Natural killer cell (primary cell): ENCODE data around the gene LAMC3. TPM values are rescaled to one million over a fixed set of nuclear protein-coding genes. Genes with fewer than 3 reads are reported as not detected.

Experiments used
- ATAC-seq, 3 donors: fragments of 150-1000 bp in 2 of 3; fragments of 200-7000 bp in 1 of 3; cut with Tn5 transposase; 1 replicate in 1 of 3; 2 replicates in 2 of 3; pipeline ENCODE4 v1.10.0; 2021; ENCODE audit warnings: mild to moderate bottlenecking in 2 of 3, moderate library complexity in 2 of 3
- DNase-seq, 2 donors: peaks; one replicate each; pipeline versions ENCODE4 v3.0.0 to v3.0.0-alpha.2; 2013 to 2021; ENCODE audit warnings: mixed read lengths in 1 of 2
- H3K27ac ChIP-seq: one replicate; pipeline ENCODE4 v1.5.1; 2013; ENCODE audit warnings: mild to moderate bottlenecking, low read length
- H3K27me3 ChIP-seq: one replicate; pipeline ENCODE4 v1.6.1; 2013; ENCODE audit warnings: low read length; ENCODE audit not compliant: control insufficient read depth, insufficient read depth
- H3K36me3 ChIP-seq: one replicate; pipeline ENCODE4 v1.6.1; 2013; ENCODE audit warnings: low read length; ENCODE audit not compliant: control insufficient read depth, insufficient read depth
- H3K4me1 ChIP-seq: one replicate; pipeline ENCODE4 v1.6.1; 2013; ENCODE audit warnings: low read length; ENCODE audit not compliant: control insufficient read depth, insufficient read depth
- H3K4me3 ChIP-seq: one replicate; pipeline ENCODE4 v1.5.1; 2013; ENCODE audit warnings: low read length
- H3K9me3 ChIP-seq: one replicate; pipeline ENCODE4 v1.6.1; 2013; ENCODE audit warnings: low read length; ENCODE audit not compliant: control insufficient read depth, insufficient read depth
- H3K27ac Mint-ChIP-seq, 2 donors: one replicate each; pipeline ENCODE4 v1.8.0; 2022; ENCODE audit warnings: mild to moderate bottlenecking in 2 of 2, mixed read lengths in 2 of 2, moderate library complexity in 1 of 2
- H3K27me3 Mint-ChIP-seq, 2 donors: one replicate each; pipeline ENCODE4 v1.8.0; 2022; ENCODE audit warnings: low read depth in 2 of 2, mixed read lengths in 2 of 2
- H3K36me3 Mint-ChIP-seq: one replicate; pipeline ENCODE4 v1.8.0; 2022; ENCODE audit warnings: mixed read lengths
- H3K4me1 Mint-ChIP-seq, 2 donors: one replicate each; pipeline ENCODE4 v1.8.0; 2022; ENCODE audit warnings: mixed read lengths in 2 of 2
- H3K4me3 Mint-ChIP-seq: one replicate; pipeline ENCODE4 v1.8.0; 2022; ENCODE audit warnings: mild to moderate bottlenecking, moderate library complexity, mixed read lengths
- H3K9me3 Mint-ChIP-seq, 2 donors: one replicate each; pipeline ENCODE4 v1.8.0; 2022; ENCODE audit warnings: mixed read lengths in 2 of 2
- WGBS: methylation state at CpG from one replicate; pipeline ENCODE4 v1.1.7; 2013; ENCODE audit warnings: missing lambda C conversion rate; ENCODE audit not compliant: insufficient coverage; 5-methylcytosine and 5-hydroxymethylcytosine counted together
- intact Hi-C: fragments of 100-400 bp; cut with micrococcal nuclease; formaldehyde crosslinking; loops from one replicate; pipeline ENCODE4 v1.14.2; 2022
- total RNA-seq, 4 donors: library from RNA; stranded (reverse); fragments of 120-200 nt in 1 of 4; gene quantifications; one replicate each; pipeline versions ENCODE4 v1.2.3 to v1.2.4, GENCODE V29; 2013 to 2022
- TF ChIP-seq, protein P1 (sequence below): fragments of 200-600 bp; IDR thresholded peaks from one replicate; pipeline ENCODE4 v1.8.0; 2022; ENCODE audit warnings: antibody characterized with exemption

The LAMC3 gene
- total RNA-seq, 3 donors from 2014 or later (not counting 1 experiment from before 2014, with no cell fraction given): not detected

GRCh38 chr9:131090025-131090787 is 81.2 kb downstream of the LAMC3 start:
- no peaks in the 10 kb centered on the region for H3K36me3 Mint-ChIP-seq
- peaks cover 2 to 14% of the 10 kb centered on the region in 2 donors for H3K27me3 Mint-ChIP-seq
- H3K4me3 Mint-ChIP-seq: no peak overlapping the region
- no peaks in the 10 kb centered on the region for H3K4me1 Mint-ChIP-seq
- H3K36me3 ChIP-seq: no peaks in the 10 kb centered on the region
- no peak overlapping the region for H3K27ac ChIP-seq
- no peaks in the 10 kb centered on the region for H3K9me3 ChIP-seq
- intact Hi-C loops: no loop called here
- TF ChIP-seq, protein P1, sequence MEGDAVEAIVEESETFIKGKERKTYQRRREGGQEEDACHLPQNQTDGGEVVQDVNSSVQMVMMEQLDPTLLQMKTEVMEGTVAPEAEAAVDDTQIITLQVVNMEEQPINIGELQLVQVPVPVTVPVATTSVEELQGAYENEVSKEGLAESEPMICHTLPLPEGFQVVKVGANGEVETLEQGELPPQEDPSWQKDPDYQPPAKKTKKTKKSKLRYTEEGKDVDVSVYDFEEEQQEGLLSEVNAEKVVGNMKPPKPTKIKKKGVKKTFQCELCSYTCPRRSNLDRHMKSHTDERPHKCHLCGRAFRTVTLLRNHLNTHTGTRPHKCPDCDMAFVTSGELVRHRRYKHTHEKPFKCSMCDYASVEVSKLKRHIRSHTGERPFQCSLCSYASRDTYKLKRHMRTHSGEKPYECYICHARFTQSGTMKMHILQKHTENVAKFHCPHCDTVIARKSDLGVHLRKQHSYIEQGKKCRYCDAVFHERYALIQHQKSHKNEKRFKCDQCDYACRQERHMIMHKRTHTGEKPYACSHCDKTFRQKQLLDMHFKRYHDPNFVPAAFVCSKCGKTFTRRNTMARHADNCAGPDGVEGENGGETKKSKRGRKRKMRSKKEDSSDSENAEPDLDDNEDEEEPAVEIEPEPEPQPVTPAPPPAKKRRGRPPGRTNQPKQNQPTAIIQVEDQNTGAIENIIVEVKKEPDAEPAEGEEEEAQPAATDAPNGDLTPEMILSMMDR: no peak
- no peak overlapping the region for H3K4me3 ChIP-seq
- DNase-seq: no peak
- peaks cover 5% of the 10 kb centered on the region for H3K27me3 ChIP-seq
- WGBS: 83% methylated on average over 13 of the region's 13 CpGs
- no peak overlapping the region for H3K27ac Mint-ChIP-seq
- H3K4me1 ChIP-seq: no peaks in the 10 kb centered on the region
- no peaks in the 10 kb centered on the region for H3K9me3 Mint-ChIP-seq
- no peak for ATAC-seq

- ATAC-seq (no peak), DNase-seq (no peak)
- no peaks in the 10 kb centered on the region for H3K4me1 Mint-ChIP-seq
- H3K9me3 Mint-ChIP-seq: no peaks in the 10 kb centered on the region
- peaks cover 7 to 20% of the 10 kb centered on the region in 2 donors for H3K27me3 Mint-ChIP-seq
- no peak overlapping the region for H3K4me3 Mint-ChIP-seq
- WGBS: 87% methylated on average over 19 of the region's 19 CpGs
- Histone ChIP-seq H3K27ac (no peak overlapping the region), H3K27me3 (peaks cover 9% of the 10 kb centered on the region), H3K36me3 (no peaks in the 10 kb centered on the region), H3K4me3 (no peak overlapping the region), H3K4me1 (no peaks in the 10 kb centered on the region), H3K9me3 (no peaks in the 10 kb centered on the region)
- TF ChIP-seq, protein P1: no peak
- H3K27ac Mint-ChIP-seq: no peak overlapping the region
- intact Hi-C loops: no loop called here
- no peaks in the 10 kb centered on the region for H3K36me3 Mint-ChIP-seq
Observed at GRCh38 chr9:131091352-131091992, 82.5 kb downstream of the LAMC3 start.

GRCh38 chr9:131092030-131092429 is 83.1 kb downstream of the LAMC3 start:
- Histone ChIP-seq H3K4me1 (peaks cover 2% of the 10 kb centered on the region), H3K4me3 (no peak overlapping the region), H3K9me3 (no peaks in the 10 kb centered on the region), H3K27me3 (peaks cover 9% of the 10 kb centered on the region), H3K36me3 (no peaks in the 10 kb centered on the region), H3K27ac (no peak overlapping the region)
- Mint-ChIP-seq H3K4me1 (no peaks in the 10 kb centered on the region), H3K9me3 (no peaks in the 10 kb centered on the region), H3K27ac (no peak overlapping the region), H3K27me3 (peaks cover 8 to 22% of the 10 kb centered on the region in 2 donors), H3K36me3 (no peaks in the 10 kb centered on the region), H3K4me3 (no peak overlapping the region)
- WGBS: 83% methylated on average over 6 of the region's 6 CpGs
- no peak for ATAC-seq
- DNase-seq: no peak
- TF ChIP-seq, protein P1: no peak
- intact Hi-C loops: no loop called here
